Globus pallidus (tissue), 1 donor: ENCODE measurements around the gene BEND4.
"Not testable (repeated sequence)": the region's sequence is repeated elsewhere in the genome, so short reads cannot be mapped to it uniquely, and the experiment has no call there.

Experiments
- DNase-seq: peaks from one replicate; pipeline ENCODE4 v3.0.0-alpha.2; 2015; ENCODE audit warnings: low spot score

BEND4 gene

DNA sequence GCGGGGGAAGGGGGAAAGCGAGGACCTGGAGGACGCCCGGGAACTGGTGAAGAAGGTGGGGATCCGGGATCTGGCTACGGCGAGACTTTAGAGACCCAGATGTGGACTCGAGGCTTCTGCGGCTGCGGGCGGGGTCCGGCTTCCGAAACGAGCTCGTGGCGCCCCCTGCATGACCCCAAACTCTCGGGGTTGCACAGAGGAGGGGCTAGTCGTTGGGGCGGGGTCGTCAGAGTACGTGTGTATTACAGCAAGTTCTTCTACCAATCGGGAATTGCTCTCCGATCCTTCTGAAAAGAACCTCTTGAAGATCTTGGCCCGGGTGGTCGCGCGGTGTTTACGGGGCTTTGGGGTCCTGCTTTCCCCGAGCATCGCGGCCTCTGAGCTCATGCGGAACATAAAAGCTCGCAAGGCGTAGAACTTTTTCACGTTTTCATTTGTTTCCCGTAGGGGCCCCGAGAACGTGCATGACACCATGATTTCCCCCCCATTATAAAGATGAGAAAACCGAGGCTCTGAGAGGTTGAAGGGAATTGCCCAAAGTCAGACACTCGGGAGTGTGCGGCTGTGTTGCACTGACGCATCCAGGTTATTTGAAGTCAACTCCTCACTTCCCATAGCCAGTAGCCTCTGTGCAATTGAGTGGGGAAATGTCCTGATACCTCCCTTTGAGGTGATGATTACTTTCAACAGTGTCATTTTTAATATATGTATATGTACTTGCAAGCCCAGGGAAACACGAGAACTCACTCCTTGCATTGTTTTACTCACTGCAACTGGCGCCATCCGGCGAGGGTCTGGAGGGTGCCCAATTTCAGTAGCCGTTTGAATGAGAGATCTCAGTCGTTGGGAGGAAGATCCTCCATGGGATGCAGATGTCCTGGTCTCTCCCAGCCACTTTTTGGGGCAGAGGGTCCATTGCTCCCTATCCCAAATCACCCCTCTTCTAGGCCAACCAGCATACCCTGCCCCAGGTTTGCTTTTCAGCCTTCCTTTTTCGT, at the start of gene BEND4:
BEND4 (minus strand) TSS at position 149 of the 998 bp plus-strand sequence. CDS start 512 bp downstream, outside the sequence.
- DNase-seq = no peak

DNA sequence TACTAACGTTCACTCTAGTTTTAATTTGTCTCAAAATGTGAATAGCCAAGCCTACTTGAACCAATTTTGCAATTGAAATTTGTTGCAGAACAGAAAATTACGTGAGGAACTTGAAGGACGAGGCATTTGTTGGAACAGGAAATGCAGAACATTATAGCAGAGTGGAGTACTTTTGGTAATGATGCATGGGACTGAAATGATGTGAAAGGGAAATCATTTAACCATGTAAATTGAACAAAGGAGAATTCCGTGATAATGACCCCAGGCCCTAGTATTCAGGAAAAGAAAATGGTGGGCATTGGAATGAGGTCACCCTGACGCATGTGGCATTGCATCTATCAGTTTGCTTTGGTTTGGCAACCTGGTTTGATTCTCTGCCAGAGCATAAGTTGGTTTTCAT, 44.9 kb upstream of the BEND4 start:
- DNase-seq = no peak

- DNase-seq = no peak
Measured at GRCh38 chr4:42172921-42173320, 20.5 kb upstream of the BEND4 start.

DNA sequence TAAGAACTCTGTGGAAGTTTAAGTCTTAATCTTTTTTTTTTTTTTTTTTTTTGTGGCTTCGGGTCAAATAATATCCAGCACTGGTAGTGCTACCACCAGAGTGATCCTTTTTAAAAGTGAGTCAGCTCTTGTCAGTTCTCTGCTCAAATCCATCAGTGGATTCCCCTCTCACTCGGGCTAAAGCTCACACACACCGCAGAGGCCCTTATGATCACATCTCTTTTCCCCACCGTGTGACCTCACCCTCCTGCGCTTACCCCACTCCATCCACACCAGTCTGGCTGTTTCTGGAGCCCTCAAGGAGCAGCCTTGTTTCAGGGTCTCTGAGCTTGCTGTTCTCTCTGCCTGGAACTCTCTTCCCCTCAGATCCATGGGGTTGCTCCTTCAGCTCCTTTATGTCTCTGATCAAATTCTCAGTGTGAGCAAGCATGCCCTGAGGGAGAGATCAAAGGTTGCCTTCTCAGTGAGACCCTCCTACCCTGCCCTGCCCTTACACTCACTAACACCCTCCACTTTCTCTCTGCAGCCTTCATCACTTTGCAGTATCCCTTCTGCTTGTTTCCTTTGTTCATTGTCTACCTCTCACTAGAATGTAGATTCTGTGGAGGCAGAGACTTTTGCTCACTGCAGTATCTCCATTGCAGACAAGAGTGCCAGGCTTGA, 19.8 kb upstream of the BEND4 start:
- no peak for DNase-seq

- DNase-seq = no peak
Measured at GRCh38 chr4:42167709-42168108, 15.3 kb upstream of the BEND4 start.

DNA sequence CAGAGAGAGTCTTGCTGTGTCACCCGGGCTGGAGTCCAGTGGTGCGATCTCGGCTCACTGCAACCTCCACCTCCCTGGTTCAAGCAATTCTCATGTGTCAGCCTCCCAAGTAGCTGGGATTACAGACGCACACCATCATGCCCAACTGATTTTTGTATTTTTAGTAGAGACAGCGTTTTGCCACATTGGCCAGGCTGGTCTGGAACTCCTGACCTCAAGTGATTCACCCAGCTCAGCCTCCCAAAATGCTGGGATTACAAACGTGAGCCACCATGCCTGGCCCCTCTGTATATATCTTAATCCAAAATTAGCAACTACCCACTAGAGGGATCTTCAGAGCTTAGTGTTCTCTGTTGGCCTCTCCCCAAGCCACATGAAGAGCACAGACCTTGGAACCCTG, 13.7 kb upstream of the BEND4 start:
- DNase-seq = not testable (repeated sequence)

- DNase-seq = no peak
Measured at GRCh38 chr4:42159271-42160001, 7.0 kb upstream of the BEND4 start.

- DNase-seq = no peak
Measured at GRCh38 chr4:42151568-42152506, 618 bp downstream of the BEND4 start.

GRCh38 chr4:42150653-42151567, 1.5 kb downstream of the BEND4 start:
- no peak for DNase-seq

GRCh38 chr4:42149004-42149403, 3.5 kb downstream of the BEND4 start:
- DNase-seq = no peak

DNA sequence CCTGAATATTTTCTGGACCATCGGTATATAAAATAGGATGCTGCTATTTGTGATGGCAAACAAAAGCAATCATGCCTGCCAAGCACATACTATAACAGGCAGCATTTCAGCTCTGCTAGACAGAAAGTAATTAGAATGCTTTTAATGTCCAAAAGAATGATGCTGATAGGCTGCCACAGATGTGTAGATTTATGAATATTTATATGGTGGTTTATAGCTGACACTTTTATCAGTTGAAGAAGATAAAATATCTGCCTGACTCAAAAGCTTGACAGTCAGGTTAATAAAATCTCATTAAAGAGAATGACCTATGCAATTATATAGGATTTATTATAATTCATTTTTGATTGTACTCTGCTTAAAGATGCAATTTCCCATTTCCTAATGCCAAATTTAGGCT, 4.0 kb downstream of the BEND4 start:
- no peak for DNase-seq

DNA sequence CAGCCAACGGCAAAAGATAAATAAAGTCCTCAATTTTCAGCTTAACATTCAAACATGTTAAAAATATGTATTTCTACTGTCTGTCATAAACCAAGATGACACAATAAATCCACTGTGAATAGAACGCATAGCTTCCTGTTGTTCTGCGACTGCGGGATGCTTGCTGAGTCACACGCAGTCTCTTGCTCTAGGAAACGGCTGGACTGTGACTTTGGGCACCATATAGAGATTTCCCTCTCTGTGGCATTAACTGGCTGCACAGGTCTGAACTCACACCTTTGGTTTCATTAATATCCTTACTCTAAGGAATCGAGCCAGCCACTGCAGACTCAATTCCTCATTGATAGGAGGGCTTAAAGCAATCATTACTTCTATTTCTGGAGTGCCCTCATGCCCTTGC, 8.4 kb downstream of the BEND4 start:
- no peak for DNase-seq

DNA sequence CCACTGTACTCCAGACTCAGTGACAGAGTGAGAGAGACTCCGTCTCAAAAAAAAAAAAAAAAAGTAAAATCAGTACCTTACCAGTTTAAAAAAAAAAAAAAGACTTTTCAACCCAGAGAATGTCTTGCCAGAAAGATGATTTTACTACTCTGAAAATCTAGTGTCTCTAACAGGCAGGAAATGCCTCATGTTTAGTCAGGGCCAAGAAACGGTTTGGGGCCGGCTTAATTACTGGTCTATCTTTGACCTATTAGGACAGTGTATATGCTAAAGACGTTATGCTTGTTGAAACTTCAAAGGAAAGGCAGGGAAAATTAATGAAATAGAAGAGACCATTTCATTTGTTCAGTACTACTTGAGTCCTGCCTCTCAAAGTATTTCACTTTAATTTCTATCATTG, 9.9 kb downstream of the BEND4 start:
- no peak for DNase-seq

DNA sequence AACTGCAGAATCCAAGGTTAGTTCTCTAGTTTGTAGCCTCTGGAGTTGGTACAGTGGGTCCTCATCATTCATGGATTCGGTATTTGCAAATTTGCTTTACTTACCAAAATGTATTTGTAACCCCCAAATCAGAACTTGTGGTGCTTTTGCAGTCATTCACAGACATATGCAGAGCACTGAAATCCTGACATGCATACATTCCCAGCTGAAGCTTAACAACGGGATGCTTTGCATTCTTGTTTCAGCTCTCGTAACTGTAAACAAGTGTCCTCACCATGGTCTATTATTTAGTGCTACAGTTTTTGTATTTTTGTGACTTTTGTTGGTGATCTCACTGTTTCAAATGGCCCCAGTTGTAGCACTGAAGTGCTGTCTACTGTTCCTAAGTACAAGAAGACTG, 16.1 kb downstream of the BEND4 start:
- no peak for DNase-seq

- no peak for DNase-seq
Measured at GRCh38 chr4:42133006-42133405, 19.4 kb downstream of the BEND4 start.

DNA sequence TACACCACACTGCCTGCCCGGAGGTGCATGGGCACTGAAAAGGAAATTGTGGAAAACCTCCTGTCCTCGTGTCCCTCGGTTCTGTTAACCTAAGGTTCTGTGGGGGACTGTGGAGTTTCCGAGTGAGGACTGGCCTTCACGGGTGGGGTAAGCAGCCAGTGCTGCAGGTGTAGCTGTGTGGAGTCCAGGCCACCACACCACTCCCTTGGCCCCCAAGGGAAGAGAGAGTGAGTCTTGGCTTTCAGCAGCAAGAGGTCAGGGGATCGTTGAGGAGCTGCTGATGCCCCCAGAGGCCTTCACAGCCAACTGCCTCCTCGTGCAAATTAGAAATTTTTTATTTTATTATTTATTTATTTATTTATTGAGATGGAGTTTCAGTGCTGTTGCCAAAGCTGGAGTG, 20.4 kb downstream of the BEND4 start:
- no peak for DNase-seq

GRCh38 chr4:42123071-42123644, 29.3 kb downstream of the BEND4 start:
- no peak for DNase-seq

DNA sequence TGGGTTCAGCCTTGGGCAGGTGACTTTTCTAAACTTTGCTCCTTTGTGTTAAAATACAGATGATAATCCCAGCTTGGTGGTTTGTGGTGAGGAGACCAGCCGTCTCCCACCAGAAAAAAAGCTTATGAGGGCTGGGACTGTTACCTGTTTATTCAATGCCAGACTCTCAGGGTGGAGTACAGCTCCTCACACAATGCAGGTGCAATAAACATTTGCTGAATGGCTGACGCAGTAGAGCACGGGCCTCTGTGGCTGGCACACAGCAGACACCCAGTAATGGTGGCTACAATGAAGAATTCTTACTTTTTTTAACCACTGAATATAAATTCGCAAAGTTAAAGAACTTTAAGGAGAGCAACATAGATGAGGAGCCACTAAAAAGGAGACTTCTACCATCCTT, 30.2 kb downstream of the BEND4 start:
- no peak for DNase-seq

- DNase-seq = no peak
Measured at GRCh38 chr4:42119886-42120285, 32.6 kb downstream of the BEND4 start.

DNA sequence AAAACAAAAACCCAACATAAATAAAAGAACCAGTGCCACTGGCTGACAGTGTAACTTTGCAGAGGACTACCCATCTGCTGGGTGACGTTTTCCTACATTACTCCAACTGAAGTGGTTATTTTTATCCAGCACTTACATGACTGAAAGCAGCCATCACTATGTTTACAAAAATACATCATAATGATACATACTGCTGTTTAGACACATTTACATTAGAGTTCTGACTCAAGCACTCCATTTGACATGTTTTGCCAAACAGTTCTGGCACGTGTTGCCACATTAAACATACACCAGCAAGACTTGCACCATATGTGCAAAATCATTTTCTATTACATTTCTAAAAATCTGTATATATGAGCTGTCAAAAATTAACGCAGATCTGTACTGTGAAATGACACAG, 39.6 kb downstream of the BEND4 start:
- no peak for DNase-seq
